GM12878 (cell line): ENCODE measurements around the gene GTSE1.

Source experiments
- ATF3 ChIP-seq: IDR thresholded peaks from 2 replicates; pipeline ENCODE4 v1.6.1; 2011; ENCODE audit warnings: low read depth, mild to moderate bottlenecking, low read length, moderate library complexity, borderline replicate concordance; ENCODE audit errors: extremely low read depth
- CHD2 ChIP-seq: IDR thresholded peaks from 2 replicates; pipeline ENCODE4 v1.6.1; 2011; ENCODE audit warnings: low read depth, low read length, improper control_type of control experiment, borderline replicate concordance
- CTCF ChIP-seq, 3 experiments: IDR thresholded peaks in 2 of 3; conservative IDR thresholded peaks in 1 of 3; 2 replicates each; pipeline ENCODE4 v1.5.1; 2011; ENCODE audit warnings: low read depth in 3 of 3, low read length in 3 of 3, mild to moderate bottlenecking in 3 of 3, control low read depth in 2 of 3, moderate library complexity in 2 of 3, inconsistent platforms in 1 of 3, mixed read lengths in 1 of 3; ENCODE audit not compliant: control insufficient read depth in 2 of 3, insufficient read depth in 1 of 3; ENCODE audit errors: extremely low read depth in 1 of 3
- E2F4 ChIP-seq: IDR thresholded peaks from 2 replicates; pipeline ENCODE4 v1.6.1; 2012; ENCODE audit warnings: low read depth, low read length, improper control_type of control experiment
- EGR1 ChIP-seq, 2 experiments: IDR thresholded peaks; 1 replicate in 1 of 2; 2 replicates in 1 of 2; pipeline ENCODE4 v1.6.1; 2011 to 2012; ENCODE audit warnings: low read depth in 2 of 2, low read length in 2 of 2, borderline replicate concordance in 1 of 2, mild to moderate bottlenecking in 1 of 2, moderate library complexity in 1 of 2
- ESRRA ChIP-seq: IDR thresholded peaks from 2 replicates; pipeline ENCODE4 v1.6.1; 2012; ENCODE audit warnings: mild to moderate bottlenecking, low read length, improper control_type of control experiment
- JUND ChIP-seq: IDR thresholded peaks from 2 replicates; pipeline ENCODE4 v1.6.1; 2012; ENCODE audit warnings: low read depth, mild to moderate bottlenecking, low read length, improper control_type of control experiment, moderate library complexity
- MAX ChIP-seq: IDR thresholded peaks from 2 replicates; pipeline ENCODE4 v1.6.1; 2012; ENCODE audit warnings: low read depth, low read length, improper control_type of control experiment
- TARDBP ChIP-seq: IDR thresholded peaks from 2 replicates; pipeline ENCODE4 v1.6.1; 2016; ENCODE audit warnings: borderline replicate concordance
- ZBTB33 ChIP-seq: fragments of 450-650 bp; IDR thresholded peaks from 2 replicates; pipeline ENCODE4 v1.6.1; 2017; ENCODE audit warnings: mild to moderate bottlenecking

- TF ChIP-seq ESRRA = no peak
- no peak for TF ChIP-seq ATF3
- no peak for TF ChIP-seq CTCF (IDR thresholded peaks at IDR 0.05 in 2 of 3, conservative IDR thresholded peaks at IDR 0.05 in 1 of 3; ENCODE audit: control insufficient read depth in 2 of 3, extremely low read depth in 1 of 3, insufficient read depth in 1 of 3, low read depth in 3 of 3, low read length in 3 of 3)
- no peak for TF ChIP-seq CHD2
- no peak for TF ChIP-seq JUND
- no peak for TF ChIP-seq TARDBP
- no peak for TF ChIP-seq MAX
- TF ChIP-seq E2F4 = no peak
- no peak for TF ChIP-seq ZBTB33
- no peak for TF ChIP-seq EGR1 (IDR thresholded peaks at IDR 0.05; ENCODE audit: borderline replicate concordance in 1 of 2, low read depth in 2 of 2, low read length in 2 of 2)
These were observed 65.7 kb downstream of the GTSE1 start for GRCh38 chr22:46362203-46362933.
